Activated naive CD4-positive, alpha-beta T cell treated with anti-CD3 and anti-CD28 coated beads, Interleukin-2, amount 10 ng/mL, durations not matched to agents 7 days and 5 days (primary cell): ENCODE measurements around the gene SRMS.

Experiments
- CTCF ChIA-PET: fragments of 350-600 bp; sonication (Branson Sonifier 250); formaldehyde crosslinking; loops from one replicate; lab custom pipeline; 2021; ENCODE audit warnings: antibody characterized with exemption; lab: Charles Lee
- DNase-seq: peaks from one replicate; pipeline ENCODE4 v3.0.0-alpha.2; 2020
- H3K27ac Mint-ChIP-seq: one replicate; pipeline ENCODE4 v1.8.0; 2021; ENCODE audit warnings: mild to moderate bottlenecking, moderate library complexity, mixed read lengths
- H3K27me3 Mint-ChIP-seq: one replicate; pipeline ENCODE4 v1.8.0; 2021; ENCODE audit warnings: mild to moderate bottlenecking, mixed read lengths
- H3K36me3 Mint-ChIP-seq: one replicate; pipeline ENCODE4 v1.8.0; 2021; ENCODE audit warnings: mixed read lengths
- H3K4me1 Mint-ChIP-seq: one replicate; pipeline ENCODE4 v1.8.0; 2021; ENCODE audit warnings: mixed read lengths
- H3K4me3 Mint-ChIP-seq: one replicate; pipeline ENCODE4 v1.8.0; 2021; ENCODE audit warnings: mild to moderate bottlenecking, moderate library complexity, mixed read lengths
- H3K9me3 Mint-ChIP-seq: one replicate; pipeline ENCODE4 v1.8.0; 2021; ENCODE audit warnings: mixed read lengths

SRMS gene

DNA sequence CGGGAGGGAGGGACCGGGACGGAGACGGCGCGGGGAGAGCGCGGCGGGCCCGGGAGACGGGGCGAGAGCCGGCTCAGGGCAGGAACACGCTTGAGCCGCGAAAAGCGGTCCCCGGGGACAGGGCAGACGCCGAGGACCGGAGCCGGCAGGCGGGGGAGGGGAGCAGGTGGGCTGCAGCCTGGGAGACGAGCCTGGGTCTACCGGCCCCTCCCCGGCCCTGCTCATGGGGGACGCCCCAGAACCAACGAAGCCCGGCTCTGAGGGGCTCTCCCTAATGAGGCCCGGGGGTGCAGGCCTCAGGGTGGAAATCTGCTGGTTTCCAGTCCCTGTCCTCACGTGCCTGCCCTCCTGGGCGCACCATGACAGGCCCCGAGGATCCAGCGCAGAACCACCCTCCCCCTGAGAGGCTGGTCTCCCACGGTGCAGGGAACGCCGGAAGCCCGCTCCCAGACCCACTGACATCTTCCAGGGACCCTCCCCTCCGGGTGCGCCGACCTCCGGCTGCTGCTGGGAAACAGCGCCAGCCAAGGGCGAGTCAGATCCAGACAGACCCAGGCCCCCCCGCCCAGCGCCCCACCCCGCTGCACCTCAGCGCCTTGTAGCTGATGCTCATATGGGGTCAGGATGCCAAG is 48.1 kb downstream of the SRMS start:
- CTCF ChIA-PET = no interaction called here
- Mint-ChIP-seq H3K27me3 (peaks cover 78% of the 10 kb centered on the region), H3K27ac (no peak overlapping the region), H3K4me3 (no peak overlapping the region), H3K4me1 (peaks cover 6% of the 10 kb centered on the region), H3K9me3 (peaks cover 4% of the 10 kb centered on the region), H3K36me3 (no peaks in the 10 kb centered on the region)
- no peak for DNase-seq

DNA sequence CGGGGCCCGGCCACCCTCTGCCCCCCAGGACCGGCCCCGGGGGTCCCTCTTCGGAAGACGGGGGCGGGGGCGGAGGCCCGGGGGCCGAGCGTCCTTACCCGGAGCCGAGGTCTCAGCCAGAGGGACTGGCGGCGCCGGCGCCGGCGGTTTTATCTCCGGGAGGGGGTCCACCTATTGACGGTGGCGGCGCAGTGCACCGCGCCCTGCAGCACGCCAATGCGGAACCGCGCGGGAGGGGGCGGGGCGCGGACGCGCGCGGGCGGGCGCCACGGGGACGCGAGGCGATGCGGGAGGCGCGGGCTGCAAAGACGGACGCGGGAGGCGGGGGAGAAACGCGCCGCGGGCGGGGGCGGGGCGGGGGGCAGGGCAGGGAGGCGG is 48.6 kb downstream of the SRMS start, which contains the start of gene EEF1A2:
Gene EEF1A2, minus strand, starts transcription at position 124 of the 378 bp plus-strand sequence. CDS start 1,320 bp downstream, outside the sequence.
- no peak within 1 kb of the TSS for H3K4me3 Mint-ChIP-seq
- CTCF ChIA-PET = no interaction called here
- H3K4me1 Mint-ChIP-seq = peaks cover 6% of the 10 kb centered on the region
- H3K36me3 Mint-ChIP-seq = no peaks in the 10 kb centered on the region
- DNase-seq = peak; percentile 63
- no peak within 1 kb of the TSS for H3K27ac Mint-ChIP-seq
- H3K27me3 Mint-ChIP-seq = peaks cover 75% of the 10 kb centered on the region
- H3K9me3 Mint-ChIP-seq = no peaks in the 10 kb centered on the region

- no peak overlapping the region for H3K4me3 Mint-ChIP-seq
- no peaks in the 10 kb centered on the region for H3K36me3 Mint-ChIP-seq
Observed at GRCh38 chr20:63497946-63498935, 49.3 kb downstream of the SRMS start.

GRCh38 chr20:63497138-63497945 is 50.2 kb downstream of the SRMS start:
- CTCF ChIA-PET = interaction anchor here (1.0 to 2.6 kb wide), 13 partner anchors 21 to 781 kb away, joined by 3 to 15 read pairs (median 4); partner anchors contain the start of genes PPDPF and PTK6
- Mint-ChIP-seq H3K27ac (no peak overlapping the region), H3K9me3 (no peaks in the 10 kb centered on the region), H3K36me3 (no peaks in the 10 kb centered on the region), H3K27me3 (peaks cover 74% of the 10 kb centered on the region), H3K4me1 (peaks cover 6% of the 10 kb centered on the region), H3K4me3 (no peak overlapping the region)
- DNase-seq = no peak

More at GRCh38 chr20:63497946-63498935, 49.3 kb downstream of the SRMS start:
- Mint-ChIP-seq H3K27ac (no peak overlapping the region), H3K27me3 (peaks cover 70% of the 10 kb centered on the region), H3K9me3 (no peaks in the 10 kb centered on the region), H3K4me1 (peaks cover 6% of the 10 kb centered on the region)
- DNase-seq = no peak
- CTCF ChIA-PET = interaction anchor here (1.0 to 2.6 kb wide), 5 partner anchors 20 to 308 kb away, joined by 3 to 15 read pairs (median 5); partner anchors contain the start of gene PTK6

- Mint-ChIP-seq H3K27ac (no peak overlapping the region), H3K36me3 (no peaks in the 10 kb centered on the region), H3K4me1 (peaks cover 6% of the 10 kb centered on the region), H3K27me3 (peaks cover 77% of the 10 kb centered on the region), H3K9me3 (no peaks in the 10 kb centered on the region), H3K4me3 (no peak overlapping the region)
- no peak for DNase-seq
- CTCF ChIA-PET = interaction anchor here (1.0 to 2.6 kb wide), 15 partner anchors 9 to 782 kb away, joined by 3 to 15 read pairs (median 4); partner anchors contain the start of genes PPDPF, PTK6 and TPD52L2
Observed at GRCh38 chr20:63496596-63497120, 50.9 kb downstream of the SRMS start.

- Mint-ChIP-seq H3K4me3 (no peak overlapping the region), H3K27me3 (peaks cover 77% of the 10 kb centered on the region), H3K27ac (no peak overlapping the region), H3K4me1 (peaks cover 6% of the 10 kb centered on the region), H3K36me3 (no peaks in the 10 kb centered on the region), H3K9me3 (no peaks in the 10 kb centered on the region)
- DNase-seq = peak; percentile 83
- CTCF ChIA-PET = interaction anchor here (1.0 to 2.6 kb wide), 14 partner anchors 9 to 783 kb away, joined by 3 to 15 read pairs (median 4); partner anchors contain the start of genes PPDPF, PTK6 and TPD52L2
Observed at GRCh38 chr20:63495741-63496595, 51.6 kb downstream of the SRMS start.

GRCh38 chr20:63495167-63495720 is 52.3 kb downstream of the SRMS start:
- CTCF ChIA-PET = interaction anchor here (1.4 to 1.7 kb wide), 2 partner anchors 26 to 370 kb away, joined by 5 to 7 read pairs; partner anchors contain the start of genes PPDPF and TPD52L2
- Mint-ChIP-seq H3K4me3 (no peak overlapping the region), H3K27me3 (peaks cover 77% of the 10 kb centered on the region), H3K36me3 (no peaks in the 10 kb centered on the region), H3K9me3 (no peaks in the 10 kb centered on the region), H3K4me1 (peaks cover 6% of the 10 kb centered on the region), H3K27ac (no peak overlapping the region)
- no peak for DNase-seq

- H3K4me3 Mint-ChIP-seq = no peak overlapping the region
Observed at GRCh38 chr20:63494420-63495166, 53.0 kb downstream of the SRMS start.

GRCh38 chr20:63494084-63494419 is 53.5 kb downstream of the SRMS start:
- Mint-ChIP-seq H3K9me3 (no peaks in the 10 kb centered on the region), H3K27me3 (peaks cover 77% of the 10 kb centered on the region), H3K36me3 (no peaks in the 10 kb centered on the region), H3K4me3 (no peak overlapping the region), H3K27ac (no peak overlapping the region), H3K4me1 (peaks cover 6% of the 10 kb centered on the region)
- no peak for DNase-seq
- CTCF ChIA-PET = no interaction called here

More at GRCh38 chr20:63494420-63495166, 53.0 kb downstream of the SRMS start:
- Mint-ChIP-seq H3K27me3 (peaks cover 77% of the 10 kb centered on the region), H3K4me1 (peaks cover 6% of the 10 kb centered on the region), H3K27ac (no peak overlapping the region), H3K36me3 (no peaks in the 10 kb centered on the region), H3K9me3 (no peaks in the 10 kb centered on the region)
- DNase-seq = no peak
- CTCF ChIA-PET = no interaction called here

DNA sequence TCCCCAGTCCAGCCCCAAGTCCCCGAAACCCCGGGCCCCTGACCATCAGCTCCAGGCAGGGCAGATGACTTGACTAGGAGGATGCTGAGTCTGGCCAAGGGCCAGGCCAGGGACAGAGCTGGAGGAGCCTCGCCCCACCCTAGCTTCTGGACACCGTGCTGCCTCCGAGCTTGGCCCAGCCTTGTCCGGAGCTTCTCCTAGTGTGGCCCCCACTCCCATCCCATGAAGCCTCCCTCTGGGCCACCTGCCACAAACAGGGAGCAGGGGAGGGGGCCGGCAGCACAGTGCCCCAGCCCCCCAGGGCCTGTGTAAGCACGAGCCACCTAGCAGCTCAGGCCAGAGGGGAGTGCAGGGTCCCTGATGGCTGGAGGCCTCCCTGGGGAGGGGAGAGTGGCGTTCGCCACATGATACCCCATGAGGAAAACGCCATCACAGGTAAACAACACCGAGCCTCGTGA is 54.0 kb downstream of the SRMS start:
- no peak for DNase-seq
- no peaks in the 10 kb centered on the region for H3K36me3 Mint-ChIP-seq
- H3K27ac Mint-ChIP-seq = no peak overlapping the region
- CTCF ChIA-PET = no interaction called here
- no peaks in the 10 kb centered on the region for H3K9me3 Mint-ChIP-seq
- H3K27me3 Mint-ChIP-seq = peaks cover 79% of the 10 kb centered on the region
- no peak overlapping the region for H3K4me3 Mint-ChIP-seq
- H3K4me1 Mint-ChIP-seq = peaks cover 6% of the 10 kb centered on the region

- H3K27ac Mint-ChIP-seq = no peak overlapping the region
- H3K4me3 Mint-ChIP-seq = no peak overlapping the region
- H3K4me1 Mint-ChIP-seq = peaks cover 6% of the 10 kb centered on the region
- CTCF ChIA-PET = no interaction called here
- H3K36me3 Mint-ChIP-seq = no peaks in the 10 kb centered on the region
- H3K9me3 Mint-ChIP-seq = no peaks in the 10 kb centered on the region
- peaks cover 79% of the 10 kb centered on the region for H3K27me3 Mint-ChIP-seq
- no peak for DNase-seq
Observed at GRCh38 chr20:63492982-63493381, 54.6 kb downstream of the SRMS start.

GRCh38 chr20:63492518-63492917 is 55.0 kb downstream of the SRMS start:
- no peaks in the 10 kb centered on the region for H3K9me3 Mint-ChIP-seq
- no peak for DNase-seq
- no peaks in the 10 kb centered on the region for H3K36me3 Mint-ChIP-seq
- peaks cover 79% of the 10 kb centered on the region for H3K27me3 Mint-ChIP-seq
- peaks cover 6% of the 10 kb centered on the region for H3K4me1 Mint-ChIP-seq
- H3K4me3 Mint-ChIP-seq = no peak overlapping the region
- CTCF ChIA-PET = no interaction called here
- H3K27ac Mint-ChIP-seq = no peak overlapping the region
